GM23248 (cell line): Measurements from ENCODE around the gene OR2J1.

Source experiments
- EZH2 ChIP-seq: fragments of 200-600 bp; sonication (generic); IDR thresholded peaks from 2 replicates; pipeline ENCODE4 v1.6.1; 2018; ENCODE audit warnings: antibody characterized with exemption, mild to moderate bottlenecking; ENCODE audit not compliant: insufficient read depth, poor library complexity, severe bottlenecking
- EZH2phosphoT487 ChIP-seq: fragments of 200-600 bp; sonication (generic); IDR thresholded peaks from 2 replicates; pipeline ENCODE4 v1.6.1; 2018; ENCODE audit warnings: antibody characterized with exemption, moderate library complexity, mild to moderate bottlenecking, low read depth; ENCODE audit not compliant: insufficient read depth

GRCh38 chr6:29112135-29112534, 12.8 kb downstream of the OR2J1 start:
- TF ChIP-seq EZH2phosphoT487 (no peak), EZH2 (no peak)
